ENCODE measurements around the gene KBTBD4. TPM values are rescaled to one million over a fixed set of nuclear protein-coding genes. Genes with fewer than 3 reads are reported as not detected.

KBTBD4 gene
- total RNA-seq, result 29.3 and 38.2 TPM in 2 replicates

DNA sequence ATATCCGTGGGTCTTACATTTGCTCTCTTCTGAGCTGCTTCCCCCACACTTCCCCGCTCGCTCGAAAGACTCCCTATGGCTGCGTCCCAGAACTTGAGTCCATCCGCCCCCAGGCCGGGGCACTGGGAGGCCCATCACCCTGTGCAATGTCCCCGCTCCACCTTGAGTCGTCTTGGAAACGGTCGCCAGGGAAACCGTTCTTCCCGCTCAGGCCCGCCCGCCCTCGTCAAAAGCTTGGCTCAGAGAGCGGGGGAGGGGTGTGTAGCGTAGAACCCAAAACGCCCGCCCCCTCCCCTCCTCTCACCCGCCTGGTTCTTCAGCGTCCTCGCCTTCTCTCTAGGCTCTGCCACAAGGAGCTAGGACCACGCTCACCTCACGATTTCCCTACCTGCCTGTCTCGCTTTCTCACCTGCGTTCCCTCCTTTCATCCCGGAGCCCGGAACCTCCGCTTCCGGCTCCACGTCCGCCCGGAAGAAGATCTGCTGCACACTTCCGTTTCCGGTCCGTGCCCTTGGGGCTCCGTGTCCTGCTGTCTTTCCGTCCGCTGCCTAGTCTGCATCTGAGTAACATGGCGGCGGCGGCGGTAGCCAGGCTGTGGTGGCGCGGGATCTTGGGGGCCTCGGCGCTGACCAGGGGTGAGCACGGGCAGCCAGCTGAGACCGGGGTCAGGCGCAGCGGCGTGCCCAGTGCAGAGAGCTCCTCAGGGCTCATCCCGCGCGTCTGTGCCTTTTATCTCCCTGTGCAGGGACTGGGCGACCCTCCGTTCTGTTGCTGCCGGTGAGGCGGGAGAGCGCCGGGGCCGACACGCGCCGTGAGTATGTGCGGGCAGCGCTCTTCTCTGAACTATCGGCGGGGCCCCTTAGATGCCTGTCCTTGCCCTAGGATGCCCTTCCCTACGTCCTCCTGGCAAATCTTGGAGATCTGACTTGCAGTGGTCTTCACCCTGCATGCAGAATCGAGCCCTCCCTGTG, at the start of gene KBTBD4, which contains the start of gene NDUFS3:
TSS of gene KBTBD4 (minus strand) at position 447 of the 971 bp plus-strand sequence. CDS start at position 428, 19 bp downstream.
TSS of gene NDUFS3 (plus strand) at position 551 of the 971 bp plus-strand sequence. CDS start at position 569, 18 bp downstream.
- DNase-seq (ENCODE audit: low read depth in 2 of 2), result peak; percentile 81 to 89

DNA sequence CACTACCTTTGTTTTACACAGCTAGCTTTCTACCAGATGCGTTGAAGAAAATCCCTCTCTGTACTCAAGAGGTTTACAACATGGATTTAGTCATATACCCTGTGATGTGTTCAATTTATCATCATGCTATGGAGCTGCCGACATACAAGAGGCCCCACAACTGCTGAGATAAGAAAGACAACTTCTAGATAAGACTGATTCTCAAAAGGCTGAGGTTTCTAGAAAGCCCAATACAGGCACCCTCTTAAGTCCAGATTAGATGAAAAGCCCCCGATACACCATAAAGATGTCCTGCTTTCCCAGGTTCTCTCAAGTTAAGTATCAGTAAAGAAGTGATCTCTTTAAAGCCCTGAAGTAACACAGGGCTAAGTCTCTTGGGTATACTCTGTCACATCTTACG, 49.3 kb upstream of the KBTBD4 start:
- no peak for DNase-seq (ENCODE audit: low read depth in 2 of 2)

DNA sequence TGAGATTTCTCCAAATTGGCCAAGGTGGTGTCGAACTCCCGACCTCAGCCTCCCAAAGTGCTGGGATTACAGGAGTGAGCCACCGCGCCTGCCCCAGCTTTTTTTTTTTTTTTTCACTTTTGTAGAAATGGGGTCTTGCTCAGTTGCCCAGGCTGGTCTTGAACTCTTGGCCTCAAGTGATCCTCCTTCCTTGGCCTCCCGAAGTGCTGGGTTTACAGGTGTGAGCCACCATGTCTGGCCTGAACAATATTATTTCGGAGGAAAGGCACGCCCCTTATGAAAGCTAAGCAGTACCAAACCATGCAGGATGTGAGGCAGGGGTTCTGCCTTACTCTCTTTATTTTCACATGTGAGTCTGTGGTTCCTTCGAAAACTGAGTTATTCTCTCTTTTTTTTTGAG, 47.5 kb upstream of the KBTBD4 start:
- no peak for DNase-seq (ENCODE audit: low read depth in 2 of 2)

GRCh38 chr11:47620836-47621378, 42.1 kb upstream of the KBTBD4 start:
- DNase-seq (ENCODE audit: low read depth in 2 of 2), result peak in 1 of 2 donors; percentile 43

DNA sequence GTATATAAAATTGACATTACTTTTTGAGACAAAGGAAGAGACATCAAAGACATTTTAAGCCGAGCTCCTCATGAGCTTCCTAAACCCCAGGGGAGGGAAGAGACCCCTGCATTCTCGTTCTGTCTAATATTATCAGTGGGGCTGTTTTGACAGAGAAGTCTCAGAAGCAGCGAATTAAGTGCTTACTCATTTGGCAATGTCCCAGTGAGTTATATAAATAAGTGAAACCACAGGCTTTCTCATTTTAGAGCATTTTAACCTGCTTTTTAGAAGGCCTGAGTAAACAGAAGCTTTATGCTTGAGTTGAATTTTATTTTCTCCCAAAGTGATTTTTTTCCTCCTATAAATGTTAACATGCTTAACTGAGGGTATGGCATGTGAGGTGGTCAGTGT, 38.6 kb upstream of the KBTBD4 start:
- DNase-seq (ENCODE audit: low read depth in 2 of 2), result peak in 1 of 2 donors; percentile 19

DNA sequence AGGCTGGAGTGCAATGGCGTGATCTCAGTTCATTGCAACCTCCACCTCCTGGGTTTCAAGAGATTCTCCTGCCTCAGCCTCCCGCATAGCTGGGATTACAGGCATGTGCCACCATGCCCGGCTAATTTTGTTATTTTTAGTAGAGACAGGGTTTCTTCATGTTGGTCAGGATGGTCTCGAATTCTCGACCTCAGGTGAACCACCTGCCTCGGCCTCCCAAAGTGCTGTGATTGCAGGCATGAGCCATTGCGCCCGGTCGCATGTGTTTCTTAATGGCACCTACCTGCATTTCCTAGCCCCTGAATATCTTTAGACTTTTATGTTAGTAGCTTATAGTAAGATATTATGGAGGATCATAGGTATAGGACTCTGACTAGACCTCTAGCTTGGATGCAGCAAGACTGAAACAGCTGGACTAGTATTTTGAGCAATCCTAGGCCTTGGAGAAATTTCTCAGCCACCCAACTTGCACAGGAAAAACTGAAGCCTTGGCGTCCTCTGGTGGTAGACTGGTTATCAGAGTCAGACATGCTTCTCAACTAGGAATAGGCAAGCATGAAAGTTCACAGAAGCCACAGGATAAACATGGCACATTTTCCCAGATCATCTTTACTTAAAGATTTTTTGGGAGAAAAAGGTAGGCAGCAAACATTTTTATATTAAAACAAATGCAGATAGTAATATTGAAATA, 38.1 kb upstream of the KBTBD4 start:
- peak; percentile 58 to 76 for DNase-seq (ENCODE audit: low read depth in 2 of 2)

- no peak for DNase-seq (ENCODE audit: low read depth in 2 of 2)
Measured at GRCh38 chr11:47615249-47615648, 36.5 kb upstream of the KBTBD4 start.

- DNase-seq (ENCODE audit: low read depth in 2 of 2), result no peak
Measured at GRCh38 chr11:47611348-47611794, 32.6 kb upstream of the KBTBD4 start.

- DNase-seq (ENCODE audit: low read depth in 2 of 2), result no peak
Measured at GRCh38 chr11:47609675-47610074, 30.9 kb upstream of the KBTBD4 start.

DNA sequence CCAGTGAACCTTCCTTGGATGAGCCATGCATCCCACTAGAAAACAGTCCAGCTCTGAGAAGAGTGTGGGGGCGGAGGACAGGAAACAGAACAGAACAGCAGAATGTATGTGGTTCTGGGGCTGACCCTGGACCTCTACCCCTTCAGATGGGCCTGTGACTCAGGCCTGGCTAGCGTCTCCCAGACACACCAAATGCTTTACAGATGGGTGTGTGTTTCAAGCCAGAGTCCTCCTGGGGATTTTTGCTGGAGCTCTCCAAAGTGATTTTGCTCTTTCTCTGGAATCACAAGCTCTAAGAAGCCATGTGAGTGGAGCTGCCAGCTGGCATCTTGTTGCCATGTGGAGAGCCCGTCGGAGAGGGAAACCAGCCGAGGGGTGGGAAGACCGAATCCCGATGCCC, 28.6 kb upstream of the KBTBD4 start:
- DNase-seq (ENCODE audit: low read depth in 2 of 2), result peak in 1 of 2 donors; percentile 53

DNA sequence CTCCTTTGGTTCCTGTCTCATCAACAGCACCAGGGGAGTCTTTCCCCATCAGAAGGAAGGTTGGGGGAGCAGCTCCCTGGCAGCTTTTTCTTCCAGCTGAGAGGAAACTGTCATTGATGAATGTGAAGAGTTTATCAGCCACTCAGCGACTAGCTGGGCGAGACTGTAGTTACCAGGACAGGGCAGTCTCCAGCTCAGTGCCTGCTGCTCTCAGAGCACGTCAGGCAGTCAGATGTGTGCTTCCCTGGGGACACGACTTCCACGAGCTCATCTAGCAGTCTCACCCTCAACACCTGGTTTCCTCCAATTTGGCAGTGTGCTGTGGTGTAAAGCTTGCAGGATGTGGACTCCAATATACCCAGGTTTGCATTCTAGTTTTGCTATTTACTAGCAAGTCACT, 28.0 kb upstream of the KBTBD4 start:
- DNase-seq (ENCODE audit: low read depth in 2 of 2), result no peak

DNA sequence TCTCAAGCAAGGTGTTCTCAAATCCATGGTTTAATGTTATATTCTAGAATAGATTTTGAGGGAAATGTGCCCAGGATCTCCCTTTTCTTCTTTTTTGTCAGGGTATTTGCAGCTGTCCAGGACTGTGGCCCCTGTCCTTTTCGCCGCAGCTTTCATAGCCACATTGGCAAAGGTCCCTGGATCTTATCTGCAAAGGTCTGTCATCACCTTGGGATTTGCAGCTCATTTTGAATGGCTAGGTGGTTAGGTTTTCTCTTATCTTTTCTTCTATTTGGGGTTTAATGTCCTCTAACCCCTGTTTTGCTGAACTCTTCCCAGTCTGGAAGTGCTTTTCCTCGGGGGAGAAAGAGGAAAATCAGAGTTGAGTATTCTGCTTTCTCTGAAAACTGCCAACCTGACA, 27.2 kb upstream of the KBTBD4 start:
- no peak for DNase-seq (ENCODE audit: low read depth in 2 of 2)

GRCh38 chr11:47603295-47603694, 24.5 kb upstream of the KBTBD4 start:
- no peak for DNase-seq (ENCODE audit: low read depth in 2 of 2)

DNA sequence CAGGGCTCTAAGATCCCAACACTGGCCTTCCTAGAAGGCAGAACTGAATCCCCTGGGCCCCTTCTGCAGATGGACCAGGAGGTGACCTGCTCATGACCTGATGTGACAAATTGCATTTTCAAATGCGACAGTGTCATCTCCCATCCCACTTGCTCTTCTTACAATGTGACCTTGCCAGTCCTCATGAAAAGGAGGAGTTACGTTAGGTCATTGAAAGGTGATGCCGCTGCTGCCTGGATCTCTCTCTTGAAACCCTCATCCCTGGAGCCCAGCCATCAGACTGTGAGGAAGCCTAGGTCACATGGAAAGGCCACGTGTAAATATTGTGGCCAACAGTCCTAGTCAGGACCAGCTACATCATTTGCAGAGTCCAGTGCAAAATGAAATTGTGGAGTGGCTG, 21.1 kb upstream of the KBTBD4 start:
- no peak for DNase-seq (ENCODE audit: low read depth in 2 of 2)

- no peak for DNase-seq (ENCODE audit: low read depth in 2 of 2)
Measured at GRCh38 chr11:47595967-47596366, 17.2 kb upstream of the KBTBD4 start.

DNA sequence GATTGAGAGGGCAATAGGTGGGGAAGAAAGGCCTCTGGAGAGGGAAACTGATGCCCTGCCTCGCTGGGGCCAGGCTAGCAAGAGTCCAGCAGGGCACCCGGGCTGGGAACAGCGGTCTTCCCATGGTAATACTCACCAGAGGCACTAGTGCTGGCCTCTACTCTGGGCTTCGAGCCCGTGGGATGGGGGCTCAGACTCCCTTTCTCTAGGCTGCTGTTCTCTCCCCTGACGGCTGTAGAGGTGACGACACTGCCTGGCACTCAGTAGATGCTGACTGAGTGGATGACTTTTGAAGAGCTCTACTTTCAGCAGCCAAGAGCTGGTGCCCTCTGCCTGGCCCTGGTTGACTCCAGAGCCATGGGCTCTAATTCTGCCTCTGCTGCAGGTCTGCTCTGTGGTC, 16.3 kb upstream of the KBTBD4 start:
- no peak for DNase-seq (ENCODE audit: low read depth in 2 of 2)

DNA sequence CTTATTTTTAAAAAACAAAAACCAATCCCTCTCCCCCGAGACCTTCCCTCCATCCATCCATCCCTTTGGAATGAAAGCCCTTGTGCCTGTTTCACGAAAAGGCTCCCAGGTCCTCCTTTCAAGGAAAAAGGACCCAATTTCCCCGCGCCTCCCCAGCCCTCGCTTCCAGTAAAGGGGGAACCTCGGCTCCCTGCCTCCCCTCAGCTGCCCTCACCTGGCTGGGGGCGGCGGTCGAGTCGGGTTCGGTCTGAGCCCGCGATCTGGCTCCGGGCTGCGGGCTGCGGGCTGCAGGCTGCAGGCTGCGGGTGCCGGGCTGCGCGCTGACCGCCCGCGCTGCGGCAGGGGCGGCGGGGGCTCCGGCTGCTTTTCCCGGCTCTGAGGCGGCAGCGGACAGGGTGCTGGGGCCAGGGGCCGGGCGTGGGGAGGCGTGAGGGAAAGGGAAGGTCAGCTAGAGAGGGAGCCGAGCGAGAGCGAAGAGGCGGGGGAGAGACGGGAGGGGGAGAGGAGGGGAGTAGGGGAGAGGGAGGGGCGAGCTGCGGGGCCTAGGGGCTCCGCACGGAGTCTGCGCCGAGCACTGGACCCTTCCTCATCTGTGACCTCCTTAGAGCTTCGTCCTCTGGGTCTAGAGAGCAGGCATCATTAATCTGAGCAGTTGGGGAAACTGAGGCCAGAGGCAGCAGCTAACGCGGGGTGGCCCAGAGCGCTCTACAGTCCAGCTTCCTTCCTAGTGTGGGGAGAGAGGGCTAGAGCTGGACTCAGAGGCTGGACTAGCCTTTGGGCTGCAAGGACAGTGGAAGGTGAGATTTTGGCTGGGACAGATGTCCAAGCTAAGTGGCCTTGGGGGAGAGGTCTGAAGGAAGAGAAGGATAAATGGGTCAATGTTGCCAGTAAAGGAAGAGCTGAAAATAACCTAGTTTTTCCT, 15.4 kb upstream of the KBTBD4 start, which contains the start of gene C1QTNF4:
TSS of gene C1QTNF4 (minus strand) at position 478 of the 922 bp plus-strand sequence. CDS start 3,601 bp downstream, outside the sequence.
- DNase-seq (ENCODE audit: low read depth in 2 of 2), result no peak

GRCh38 chr11:47593492-47593933, 14.7 kb upstream of the KBTBD4 start:
- DNase-seq (ENCODE audit: low read depth in 2 of 2), result no peak

DNA sequence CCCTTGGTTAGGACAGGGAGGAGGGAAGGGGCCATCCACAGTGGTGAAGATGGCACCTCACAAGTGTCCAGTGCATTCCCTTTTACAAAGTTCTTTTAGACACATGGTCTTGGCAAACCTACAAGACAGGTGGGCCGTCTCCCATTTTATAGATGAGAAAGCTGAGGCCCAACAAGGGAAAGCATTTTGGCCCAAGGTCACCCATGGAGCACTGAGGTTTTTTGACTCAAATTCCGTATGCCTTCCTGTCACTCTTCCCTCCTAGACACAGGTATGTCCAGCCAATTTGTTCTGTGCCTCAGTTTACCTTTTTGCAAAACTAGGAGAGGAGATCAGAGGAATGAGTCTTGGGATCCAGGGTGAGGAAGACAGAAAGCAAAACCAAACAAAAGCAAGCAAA, 14.2 kb upstream of the KBTBD4 start:
- no peak for DNase-seq (ENCODE audit: low read depth in 2 of 2)

DNA sequence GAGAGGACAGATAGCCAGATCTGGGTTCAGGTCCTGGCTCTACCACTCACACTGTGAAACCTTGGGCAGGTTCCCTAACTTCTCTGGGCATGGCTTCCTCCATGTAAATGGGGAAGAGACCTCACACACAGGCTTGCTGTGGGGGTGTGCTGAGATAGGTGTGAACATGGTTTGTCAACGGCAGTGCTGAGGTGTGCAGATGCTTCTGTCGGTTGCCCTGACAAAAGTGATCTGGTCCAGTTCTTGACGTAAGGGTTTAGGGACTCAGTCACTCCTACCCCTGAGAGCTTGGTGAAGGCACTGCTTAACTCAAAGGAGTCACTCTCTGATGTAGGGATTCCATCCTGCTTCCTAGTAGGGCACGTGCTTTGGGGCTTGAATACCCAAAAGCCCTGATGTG, 13.5 kb upstream of the KBTBD4 start:
- DNase-seq (ENCODE audit: low read depth in 2 of 2), result no peak

DNA sequence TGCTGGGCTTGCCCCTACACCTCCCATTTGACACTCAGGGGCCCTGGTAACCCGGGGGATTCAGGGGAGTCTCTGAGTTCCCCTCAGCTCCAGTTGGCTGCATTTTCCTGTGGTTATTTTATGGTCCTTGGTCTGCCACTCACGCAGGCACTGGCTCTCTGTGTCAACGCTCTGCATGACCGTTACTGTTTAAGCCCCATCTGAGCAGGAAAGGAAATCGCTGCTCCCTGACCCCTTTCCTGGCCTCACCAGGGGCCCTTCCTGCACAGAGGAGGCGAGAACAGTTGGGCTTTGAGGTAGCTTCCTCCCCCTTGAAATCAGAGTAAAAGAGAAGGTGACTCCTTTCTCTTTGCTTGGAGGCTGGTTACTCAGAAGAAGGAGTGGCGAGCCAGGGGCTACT, 13.0 kb upstream of the KBTBD4 start:
- peak; percentile 59 to 79 for DNase-seq (ENCODE audit: low read depth in 2 of 2)
